ENCODE results near the gene TRAPPC10.

GRCh38 chr21:43976661-43977060 is 35.4 kb upstream of the TRAPPC10 start:
- TF ChIP-seq EP300 (IDR thresholded peaks at IDR 0.05; ENCODE audit: borderline replicate concordance in 1 of 2, low read depth in 2 of 2, low read length in 2 of 2): no peak
- TF ChIP-seq CTCF (IDR thresholded peaks at IDR 0.05; ENCODE audit: control extremely low read depth in 1 of 3, insufficient read depth in 1 of 3, low read depth in 1 of 3, low read length in 3 of 3): no peak
- TF ChIP-seq POLR2A (IDR thresholded peaks at IDR 0.05; ENCODE audit: control extremely low read depth in 1 of 2, low read depth in 2 of 2, low read length in 2 of 2): no peak
- TF ChIP-seq EZH2 (IDR thresholded peaks at IDR 0.05; ENCODE audit: low read depth, low read length, severe bottlenecking): no peak
- TF ChIP-seq SP1 (IDR thresholded peaks at IDR 0.05; ENCODE audit: low read depth, low read length): no peak
- no peak for TF ChIP-seq SUZ12 (IDR thresholded peaks at IDR 0.05; ENCODE audit: low read length)
